ENCODE data around the gene IGFBP6. TPM values are rescaled to one million over a fixed set of nuclear protein-coding genes. Genes with fewer than 3 reads are reported as not detected.

IGFBP6 gene
- polyA plus RNA-seq, 2 of the 4 experiments (the other 2 are of a cell fraction): 49.1 to 128 TPM

DNA sequence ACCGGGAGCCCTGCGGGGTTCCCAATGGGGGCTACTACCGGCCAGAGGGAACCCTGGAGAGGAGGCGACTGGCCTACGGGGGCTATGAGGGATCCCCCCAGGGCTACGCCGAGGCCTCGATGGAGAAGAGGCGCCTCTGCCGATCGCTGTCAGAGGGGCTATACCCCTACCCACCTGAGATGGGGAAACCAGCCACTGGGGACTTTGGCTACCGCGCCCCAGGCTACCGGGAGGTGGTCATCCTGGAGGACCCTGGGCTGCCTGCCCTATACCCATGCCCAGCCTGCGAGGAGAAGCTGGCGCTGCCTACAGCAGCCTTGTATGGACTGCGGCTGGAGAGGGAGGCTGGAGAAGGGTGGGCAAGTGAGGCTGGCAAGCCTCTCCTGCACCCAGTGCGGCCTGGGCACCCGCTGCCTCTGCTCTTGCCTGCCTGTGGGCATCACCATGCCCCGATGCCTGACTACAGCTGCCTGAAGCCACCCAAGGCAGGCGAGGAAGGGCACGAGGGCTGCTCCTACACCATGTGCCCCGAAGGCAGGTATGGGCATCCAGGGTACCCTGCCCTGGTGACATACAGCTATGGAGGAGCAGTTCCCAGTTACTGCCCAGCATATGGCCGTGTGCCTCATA, 37.9 kb upstream of the IGFBP6 start:
- H3K27ac ChIP-seq: no peak overlapping the region
- POLR2A ChIA-PET: no interaction called here
- WGBS (ENCODE audit: missing lambda C conversion rate): 93% methylated on average over 21 of the region's 24 CpGs
- no peak for FAIRE-seq
- H3K4me3 ChIP-seq: no peak overlapping the region
- H3K4me2 ChIP-seq: no peak overlapping the region
- no peaks in the 10 kb centered on the region for H3K9me3 ChIP-seq
- TF ChIP-seq EP300 (IDR thresholded peaks at IDR 0.05) (no peak), CBX2 (IDR thresholded peaks at IDR 0.05; ENCODE audit: borderline replicate concordance, low read depth) (no peak), MAFK (IDR thresholded peaks at IDR 0.05; ENCODE audit: partially characterized antibody) (no peak), RCOR1 (IDR thresholded peaks at IDR 0.05; ENCODE audit: low read depth, low read length) (no peak), NR3C1 (IDR thresholded peaks at IDR 0.05) (no peak), FOSB (CRISPR knock-in tag; IDR thresholded peaks at IDR 0.05) (no peak), MAZ (IDR thresholded peaks at IDR 0.05; ENCODE audit: borderline replicate concordance, low read depth, low read length) (no peak), KDM1A (IDR thresholded peaks at IDR 0.05; ENCODE audit: low read depth) (no peak), ESRRA (IDR thresholded peaks at IDR 0.05; ENCODE audit: borderline replicate concordance, low read length) (no peak), RNF2 (IDR thresholded peaks at IDR 0.05; ENCODE audit: borderline replicate concordance, low read depth) (no peak), RAD21 (conservative IDR thresholded peaks at IDR 0.05 in 1 of 2, IDR thresholded peaks at IDR 0.05 in 1 of 2) (no peak), CEBPB (IDR thresholded peaks at IDR 0.05) (no peak), BHLHE40 (IDR thresholded peaks at IDR 0.05; ENCODE audit: low read depth, low read length) (no peak), EHMT2 (IDR thresholded peaks at IDR 0.05; ENCODE audit: low read depth) (no peak)
- TF ChIP-seq, protein P1, sequence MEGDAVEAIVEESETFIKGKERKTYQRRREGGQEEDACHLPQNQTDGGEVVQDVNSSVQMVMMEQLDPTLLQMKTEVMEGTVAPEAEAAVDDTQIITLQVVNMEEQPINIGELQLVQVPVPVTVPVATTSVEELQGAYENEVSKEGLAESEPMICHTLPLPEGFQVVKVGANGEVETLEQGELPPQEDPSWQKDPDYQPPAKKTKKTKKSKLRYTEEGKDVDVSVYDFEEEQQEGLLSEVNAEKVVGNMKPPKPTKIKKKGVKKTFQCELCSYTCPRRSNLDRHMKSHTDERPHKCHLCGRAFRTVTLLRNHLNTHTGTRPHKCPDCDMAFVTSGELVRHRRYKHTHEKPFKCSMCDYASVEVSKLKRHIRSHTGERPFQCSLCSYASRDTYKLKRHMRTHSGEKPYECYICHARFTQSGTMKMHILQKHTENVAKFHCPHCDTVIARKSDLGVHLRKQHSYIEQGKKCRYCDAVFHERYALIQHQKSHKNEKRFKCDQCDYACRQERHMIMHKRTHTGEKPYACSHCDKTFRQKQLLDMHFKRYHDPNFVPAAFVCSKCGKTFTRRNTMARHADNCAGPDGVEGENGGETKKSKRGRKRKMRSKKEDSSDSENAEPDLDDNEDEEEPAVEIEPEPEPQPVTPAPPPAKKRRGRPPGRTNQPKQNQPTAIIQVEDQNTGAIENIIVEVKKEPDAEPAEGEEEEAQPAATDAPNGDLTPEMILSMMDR (IDR thresholded peaks at IDR 0.05): no peak
- TF ChIP-seq, protein P2, sequence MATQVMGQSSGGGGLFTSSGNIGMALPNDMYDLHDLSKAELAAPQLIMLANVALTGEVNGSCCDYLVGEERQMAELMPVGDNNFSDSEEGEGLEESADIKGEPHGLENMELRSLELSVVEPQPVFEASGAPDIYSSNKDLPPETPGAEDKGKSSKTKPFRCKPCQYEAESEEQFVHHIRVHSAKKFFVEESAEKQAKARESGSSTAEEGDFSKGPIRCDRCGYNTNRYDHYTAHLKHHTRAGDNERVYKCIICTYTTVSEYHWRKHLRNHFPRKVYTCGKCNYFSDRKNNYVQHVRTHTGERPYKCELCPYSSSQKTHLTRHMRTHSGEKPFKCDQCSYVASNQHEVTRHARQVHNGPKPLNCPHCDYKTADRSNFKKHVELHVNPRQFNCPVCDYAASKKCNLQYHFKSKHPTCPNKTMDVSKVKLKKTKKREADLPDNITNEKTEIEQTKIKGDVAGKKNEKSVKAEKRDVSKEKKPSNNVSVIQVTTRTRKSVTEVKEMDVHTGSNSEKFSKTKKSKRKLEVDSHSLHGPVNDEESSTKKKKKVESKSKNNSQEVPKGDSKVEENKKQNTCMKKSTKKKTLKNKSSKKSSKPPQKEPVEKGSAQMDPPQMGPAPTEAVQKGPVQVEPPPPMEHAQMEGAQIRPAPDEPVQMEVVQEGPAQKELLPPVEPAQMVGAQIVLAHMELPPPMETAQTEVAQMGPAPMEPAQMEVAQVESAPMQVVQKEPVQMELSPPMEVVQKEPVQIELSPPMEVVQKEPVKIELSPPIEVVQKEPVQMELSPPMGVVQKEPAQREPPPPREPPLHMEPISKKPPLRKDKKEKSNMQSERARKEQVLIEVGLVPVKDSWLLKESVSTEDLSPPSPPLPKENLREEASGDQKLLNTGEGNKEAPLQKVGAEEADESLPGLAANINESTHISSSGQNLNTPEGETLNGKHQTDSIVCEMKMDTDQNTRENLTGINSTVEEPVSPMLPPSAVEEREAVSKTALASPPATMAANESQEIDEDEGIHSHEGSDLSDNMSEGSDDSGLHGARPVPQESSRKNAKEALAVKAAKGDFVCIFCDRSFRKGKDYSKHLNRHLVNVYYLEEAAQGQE (IDR thresholded peaks at IDR 0.05): no peak
- no peak for DNase-seq (ENCODE audit: low read depth in 1 of 2, low spot score in 1 of 2)
- CTCF ChIA-PET: interaction anchor here (0.9 to 45.5 kb wide), 3 partner anchors 9 to 219 kb away, joined by 3 to 1424 read pairs (median 308); partner anchors contain the start of genes IGFBP6, SOAT2, SPRYD3 and TNS2
- ATAC-seq: 0 out of 6 replicates have a peak, but pooled peaks of 1 of the 2 experiments have one; percentile 2
- peaks cover 37% of the 10 kb centered on the region for H3K4me1 ChIP-seq

DNA sequence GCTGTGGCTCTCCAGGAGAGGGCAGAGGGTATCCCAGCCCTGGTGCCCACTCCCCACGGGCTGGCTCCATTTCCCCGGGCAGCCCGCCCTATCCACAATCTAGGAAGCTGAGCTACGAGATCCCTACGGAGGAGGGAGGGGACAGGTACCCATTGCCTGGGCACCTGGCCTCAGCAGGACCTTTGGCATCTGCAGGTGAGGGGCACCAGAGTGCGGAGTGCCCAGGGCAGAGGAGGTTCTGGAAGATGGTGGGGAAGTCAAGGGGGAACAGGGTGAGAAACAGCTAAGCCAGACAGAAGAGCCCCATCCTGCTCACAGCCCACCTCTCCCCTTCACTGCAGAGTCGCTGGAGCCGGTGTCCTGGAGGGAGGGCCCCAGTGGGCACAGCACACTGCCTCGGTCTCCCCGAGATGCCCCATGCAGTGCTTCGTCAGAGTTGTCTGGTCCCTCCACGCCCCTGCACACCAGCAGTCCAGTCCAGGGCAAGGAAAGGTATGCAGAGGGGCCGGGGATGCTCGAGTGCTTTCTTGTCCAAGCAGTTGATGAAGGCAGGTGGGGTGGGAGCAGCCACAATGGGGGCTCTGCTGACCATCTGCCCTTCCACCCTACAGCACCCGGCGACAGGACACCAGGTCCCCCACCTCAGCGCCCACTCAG, 37.3 kb upstream of the IGFBP6 start:
- ChIA-PET CTCF (interaction anchor here (0.9 to 45.5 kb wide), 5 partner anchors 10 to 219 kb away, joined by 3 to 1424 read pairs (median 6); partner anchors contain the start of genes IGFBP6, SOAT2, SPRYD3 and TNS2), POLR2A (interaction anchor here (1.5 kb wide), 1 partner anchor 9 kb away, joined by 3 read pairs; no protein-coding TSS in a partner anchor)
- FAIRE-seq (no peak), DNase-seq (ENCODE audit: low read depth in 1 of 2, low spot score in 1 of 2) (no peak), ATAC-seq (no peak)
- peaks cover 31% of the 10 kb centered on the region for H3K4me1 ChIP-seq
- TF ChIP-seq HOXA7 (CRISPR knock-in tag; IDR thresholded peaks at IDR 0.05) (no peak), RARB (CRISPR knock-in tag; IDR thresholded peaks at IDR 0.05) (no peak)
- no peak overlapping the region for H3K4me2 ChIP-seq
- no peak overlapping the region; a peak in 1 of 6 replicates for H3K27ac ChIP-seq
- no peak overlapping the region for H3K4me3 ChIP-seq
- 88% methylated on average over 11 of the region's 17 CpGs for WGBS (ENCODE audit: missing lambda C conversion rate)
- H3K9me3 ChIP-seq: no peaks in the 10 kb centered on the region

All from A549 (cell line).